Hematopoietic multipotent progenitor cell treated with erythropoietin and hydrocortisone succinate and interleukin-3 and kit ligand, for 6 days (in vitro differentiated cells): ENCODE results near the gene LRIF1.
"Not testable (repeated sequence)": the region's sequence is repeated elsewhere in the genome, so short reads cannot be mapped to it uniquely, and the experiment has no call there.

Experiments used
- DNase-seq: peaks from one replicate; pipeline ENCODE4 v3.0.0-alpha.2; 2015

Gene LRIF1, protein sequence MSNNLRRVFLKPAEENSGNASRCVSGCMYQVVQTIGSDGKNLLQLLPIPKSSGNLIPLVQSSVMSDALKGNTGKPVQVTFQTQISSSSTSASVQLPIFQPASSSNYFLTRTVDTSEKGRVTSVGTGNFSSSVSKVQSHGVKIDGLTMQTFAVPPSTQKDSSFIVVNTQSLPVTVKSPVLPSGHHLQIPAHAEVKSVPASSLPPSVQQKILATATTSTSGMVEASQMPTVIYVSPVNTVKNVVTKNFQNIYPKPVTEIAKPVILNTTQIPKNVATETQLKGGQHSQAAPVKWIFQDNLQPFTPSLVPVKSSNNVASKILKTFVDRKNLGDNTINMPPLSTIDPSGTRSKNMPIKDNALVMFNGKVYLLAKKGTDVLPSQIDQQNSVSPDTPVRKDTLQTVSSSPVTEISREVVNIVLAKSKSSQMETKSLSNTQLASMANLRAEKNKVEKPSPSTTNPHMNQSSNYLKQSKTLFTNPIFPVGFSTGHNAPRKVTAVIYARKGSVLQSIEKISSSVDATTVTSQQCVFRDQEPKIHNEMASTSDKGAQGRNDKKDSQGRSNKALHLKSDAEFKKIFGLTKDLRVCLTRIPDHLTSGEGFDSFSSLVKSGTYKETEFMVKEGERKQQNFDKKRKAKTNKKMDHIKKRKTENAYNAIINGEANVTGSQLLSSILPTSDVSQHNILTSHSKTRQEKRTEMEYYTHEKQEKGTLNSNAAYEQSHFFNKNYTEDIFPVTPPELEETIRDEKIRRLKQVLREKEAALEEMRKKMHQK

GRCh38 chr1:110963691-110964454 lies at the start of gene LRIF1:
Gene LRIF1 (minus strand): TSS chr1:110963922. CDS start chr1:110963688, 234 bp downstream.
- DNase-seq, result peak; percentile 100

DNA sequence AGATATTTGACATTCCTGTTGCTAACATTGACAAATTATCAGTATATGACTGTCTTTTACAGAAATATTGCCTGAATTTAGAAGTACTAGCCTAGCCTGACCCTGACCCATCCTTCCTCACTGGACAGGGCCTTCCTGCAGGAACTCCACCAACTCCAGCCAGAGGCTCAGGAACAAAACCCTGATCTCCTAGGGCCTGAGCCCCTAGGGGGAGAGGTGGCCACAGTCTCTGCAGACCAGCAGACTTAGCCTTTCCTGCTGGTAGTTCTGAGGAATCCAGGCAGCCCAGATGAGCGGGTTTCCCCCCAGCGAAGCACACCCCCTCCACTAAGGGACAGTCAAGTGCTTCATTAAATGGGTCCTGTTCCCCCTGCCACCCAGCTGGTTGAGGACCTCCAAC lies 44.3 kb upstream of the LRIF1 start:
- DNase-seq, result no peak

- no peak for DNase-seq
These were observed 42.8 kb upstream of the LRIF1 start for GRCh38 chr1:111006556-111006955.

- not testable (repeated sequence) for DNase-seq
These were observed 35.9 kb upstream of the LRIF1 start for GRCh38 chr1:110999607-111000006.

GRCh38 chr1:110992329-110992728 lies 28.6 kb upstream of the LRIF1 start:
- peak; percentile 68 for DNase-seq

- DNase-seq, result not testable (repeated sequence)
These were observed 27.6 kb upstream of the LRIF1 start for GRCh38 chr1:110991295-110991694.

- DNase-seq, result no peak
These were observed 26.8 kb upstream of the LRIF1 start for GRCh38 chr1:110990541-110990940.

- no peak for DNase-seq
These were observed 22.7 kb upstream of the LRIF1 start for GRCh38 chr1:110986407-110986891.

GRCh38 chr1:110982320-110982719 lies 18.6 kb upstream of the LRIF1 start:
- no peak for DNase-seq

DNA sequence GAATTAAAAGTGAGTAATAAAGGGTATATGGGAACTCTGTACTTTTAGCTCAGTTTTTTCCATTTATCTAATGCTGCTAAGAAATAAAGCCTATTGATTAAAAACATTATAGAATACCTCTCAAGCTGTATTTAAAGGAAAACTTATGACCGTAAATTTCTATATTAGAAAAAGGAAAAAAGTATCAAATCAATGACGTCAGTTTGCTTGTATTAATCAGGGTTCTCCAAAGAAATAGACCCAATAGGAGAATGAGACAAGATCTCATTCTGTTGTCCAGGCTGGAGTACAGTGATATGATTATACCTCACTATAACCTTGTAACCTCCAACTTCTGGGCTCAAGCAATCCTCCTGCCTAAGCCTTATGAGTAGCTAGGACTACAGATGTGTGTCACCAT lies 15.4 kb upstream of the LRIF1 start:
- no peak for DNase-seq

DNA sequence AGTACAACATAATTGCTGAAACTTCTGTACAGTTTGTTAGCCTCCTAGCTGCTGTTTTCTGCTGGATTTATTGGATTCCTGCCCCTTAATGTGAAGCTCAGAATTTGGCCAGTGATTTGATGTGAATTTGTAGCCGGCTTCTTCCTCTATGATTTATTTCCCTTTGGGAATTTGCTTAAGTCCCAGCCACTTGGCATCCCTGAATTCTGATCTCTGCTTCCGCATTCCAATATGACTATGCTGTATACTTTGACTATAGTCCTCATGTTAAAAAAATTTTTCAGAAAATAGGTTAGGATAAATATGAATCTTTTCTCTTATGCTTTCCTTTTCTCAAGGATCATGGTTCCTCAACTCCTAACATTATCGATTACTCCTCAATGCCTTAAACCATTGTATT lies 12.4 kb upstream of the LRIF1 start:
- DNase-seq, result no peak

- no peak for DNase-seq
These were observed 11.5 kb upstream of the LRIF1 start for GRCh38 chr1:110975265-110975664.

DNA sequence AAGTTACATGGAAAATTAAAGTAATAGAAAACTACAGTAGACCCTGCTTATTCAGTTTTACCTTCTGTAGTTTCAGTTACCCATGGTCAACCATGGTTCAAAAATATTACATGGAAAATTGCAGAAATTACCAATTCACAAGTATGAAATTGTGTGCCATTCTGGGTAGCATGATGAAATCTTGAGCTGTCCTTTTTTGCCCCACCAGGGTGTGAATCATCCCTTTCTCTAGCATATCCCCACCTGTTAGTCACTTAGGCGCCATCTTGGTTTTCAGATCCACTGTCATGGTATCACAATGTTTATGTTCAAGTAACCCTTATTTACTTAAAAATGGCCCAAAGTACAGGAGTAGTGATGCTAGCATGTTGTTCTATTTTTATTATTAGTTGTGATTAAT lies 3.5 kb upstream of the LRIF1 start:
- no peak for DNase-seq

DNA sequence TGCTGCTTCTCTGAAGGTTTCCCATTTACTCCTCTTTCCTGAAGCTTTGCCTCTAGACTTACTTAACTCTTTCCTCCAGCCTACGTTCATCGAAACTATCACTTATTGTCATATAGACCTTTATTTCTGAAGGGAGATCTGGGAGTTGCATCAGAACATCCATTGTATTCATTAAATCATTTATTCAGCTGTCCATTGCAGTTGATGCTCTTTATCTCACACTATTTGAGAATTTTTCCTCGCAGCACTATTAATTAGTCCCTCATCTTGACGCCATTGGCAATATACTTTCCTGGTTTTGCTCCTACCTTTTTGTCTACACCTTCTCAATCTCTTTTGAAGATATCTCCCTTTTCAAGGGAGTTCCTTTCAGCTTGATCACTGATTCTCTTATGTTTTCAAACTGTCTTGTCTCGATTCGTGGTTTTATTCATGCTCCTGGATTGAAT lies 757 bp upstream of the LRIF1 start:
- peak; percentile 7 for DNase-seq

- DNase-seq, result peak; percentile 89
These were observed 631 bp downstream of the LRIF1 start for GRCh38 chr1:110962892-110963690.

DNA sequence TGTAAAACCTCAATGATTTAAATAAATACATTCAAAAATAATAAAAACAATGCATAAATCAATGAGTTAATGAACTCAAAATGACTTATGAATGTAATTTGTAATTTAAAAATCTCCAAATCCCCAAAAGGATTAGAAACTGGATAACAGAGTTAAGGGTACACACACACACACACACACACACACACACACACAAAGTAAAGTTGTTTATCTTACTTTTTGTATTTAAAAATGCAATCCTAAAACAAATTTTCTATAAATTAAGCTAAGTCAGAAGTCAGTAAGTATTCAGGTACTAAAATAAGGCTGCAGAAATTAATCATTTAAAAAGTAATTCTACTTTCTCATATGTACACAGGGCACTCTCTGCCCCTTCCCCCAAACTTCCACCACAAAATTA lies 1.8 kb downstream of the LRIF1 start:
- DNase-seq, result no peak

GRCh38 chr1:110960777-110961420 lies 2.8 kb downstream of the LRIF1 start:
- no peak for DNase-seq

- DNase-seq, result no peak
These were observed 5.9 kb downstream of the LRIF1 start for GRCh38 chr1:110957798-110958197.

GRCh38 chr1:110956586-110956985 lies 7.1 kb downstream of the LRIF1 start:
- DNase-seq, result no peak

- no peak for DNase-seq
These were observed 10.7 kb downstream of the LRIF1 start for GRCh38 chr1:110953031-110953430.

- DNase-seq, result no peak
These were observed 11.7 kb downstream of the LRIF1 start for GRCh38 chr1:110952031-110952430.

DNA sequence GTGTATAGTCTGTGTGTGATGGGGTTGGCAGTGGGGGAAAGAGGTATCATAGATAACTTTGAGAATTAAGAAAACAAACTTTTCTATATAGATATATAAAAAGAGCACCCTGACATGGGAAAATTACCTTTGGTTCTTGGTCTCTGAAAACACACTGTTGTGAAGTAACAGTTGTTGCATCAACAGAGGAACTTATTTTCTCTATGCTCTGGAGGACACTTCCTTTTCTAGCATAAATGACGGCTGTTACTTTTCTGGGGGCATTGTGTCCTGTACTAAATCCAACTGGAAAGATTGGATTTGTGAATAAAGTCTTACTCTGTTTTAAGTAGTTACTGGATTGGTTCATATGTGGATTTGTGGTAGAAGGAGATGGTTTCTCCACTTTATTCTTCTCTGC lies 12.6 kb downstream of the LRIF1 start:
- DNase-seq, result peak; percentile 14
